ENCODE results near the gene SPTB. TPM values are rescaled to one million over a fixed set of nuclear protein-coding genes. Genes with fewer than 3 reads are reported as not detected.

SPTB gene
- total and polyA plus RNA-seq, 8 donors = under 0.01 to 3.5 (median 0.55) TPM; not detected in 2

- peak overlapping the region in 2 of 5 donors; percentile 16 to 45 for H3K27ac ChIP-seq
These were observed 133.1 kb downstream of the SPTB start for GRCh38 chr14:64746298-64747250.

GRCh38 chr14:64745511-64746091 lies 134.1 kb downstream of the SPTB start:
- no peak overlapping the region for H3K4me3 ChIP-seq
- WGBS, 5 donors = 37 to 74% (median 62%) methylated on average over 8 of the region's 8 CpGs
- no peak for DNase-seq
- H3K9me3 ChIP-seq = no peaks in the 10 kb centered on the region
- intact Hi-C loops (cut with DNase I; ENCODE audit: low total_unique reads) = no loop called here
- peaks cover 5 to 20% (median 18%) of the 10 kb centered on the region in 4 donors for H3K4me1 ChIP-seq
- no peak for TF ChIP-seq POLR2A (IDR thresholded peaks at IDR 0.05)
- TF ChIP-seq, protein P1, sequence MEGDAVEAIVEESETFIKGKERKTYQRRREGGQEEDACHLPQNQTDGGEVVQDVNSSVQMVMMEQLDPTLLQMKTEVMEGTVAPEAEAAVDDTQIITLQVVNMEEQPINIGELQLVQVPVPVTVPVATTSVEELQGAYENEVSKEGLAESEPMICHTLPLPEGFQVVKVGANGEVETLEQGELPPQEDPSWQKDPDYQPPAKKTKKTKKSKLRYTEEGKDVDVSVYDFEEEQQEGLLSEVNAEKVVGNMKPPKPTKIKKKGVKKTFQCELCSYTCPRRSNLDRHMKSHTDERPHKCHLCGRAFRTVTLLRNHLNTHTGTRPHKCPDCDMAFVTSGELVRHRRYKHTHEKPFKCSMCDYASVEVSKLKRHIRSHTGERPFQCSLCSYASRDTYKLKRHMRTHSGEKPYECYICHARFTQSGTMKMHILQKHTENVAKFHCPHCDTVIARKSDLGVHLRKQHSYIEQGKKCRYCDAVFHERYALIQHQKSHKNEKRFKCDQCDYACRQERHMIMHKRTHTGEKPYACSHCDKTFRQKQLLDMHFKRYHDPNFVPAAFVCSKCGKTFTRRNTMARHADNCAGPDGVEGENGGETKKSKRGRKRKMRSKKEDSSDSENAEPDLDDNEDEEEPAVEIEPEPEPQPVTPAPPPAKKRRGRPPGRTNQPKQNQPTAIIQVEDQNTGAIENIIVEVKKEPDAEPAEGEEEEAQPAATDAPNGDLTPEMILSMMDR (IDR thresholded peaks at IDR 0.05) = no peak
- peaks cover 37 to 84% (median 75%) of the 10 kb centered on the region in 4 donors for H3K36me3 ChIP-seq
- H3K27me3 ChIP-seq = no peaks in the 10 kb centered on the region
- peak overlapping the region in 1 of 5 donors; percentile 45 for H3K27ac ChIP-seq

More at GRCh38 chr14:64746298-64747250, 133.1 kb downstream of the SPTB start:
- DNase-seq = no peak
- no peaks in the 10 kb centered on the region for H3K9me3 ChIP-seq
- no peak overlapping the region for H3K4me3 ChIP-seq
- peaks cover 27 to 74% (median 65%) of the 10 kb centered on the region in 4 donors for H3K36me3 ChIP-seq
- intact Hi-C loops (cut with DNase I; ENCODE audit: low total_unique reads) = no loop called here
- 52 to 63% (median 60%) methylated on average over 12 of the region's 12 CpGs for WGBS, 5 donors
- H3K27me3 ChIP-seq = no peaks in the 10 kb centered on the region
- H3K4me1 ChIP-seq = peaks cover 5 to 20% (median 18%) of the 10 kb centered on the region in 4 donors
- TF ChIP-seq, protein P1 (IDR thresholded peaks at IDR 0.05) = no peak
- TF ChIP-seq POLR2A (IDR thresholded peaks at IDR 0.05) (no peak), EP300 (IDR thresholded peaks at IDR 0.05) (no peak), POLR2AphosphoS5 (IDR thresholded peaks at IDR 0.05) (no peak)

GRCh38 chr14:64743061-64743460 lies 136.6 kb downstream of the SPTB start:
- peaks cover 5 to 20% (median 18%) of the 10 kb centered on the region in 4 donors for H3K4me1 ChIP-seq
- intact Hi-C loops (cut with DNase I; ENCODE audit: low total_unique reads) = no loop called here
- H3K27ac ChIP-seq = no peak overlapping the region
- H3K4me3 ChIP-seq = no peak overlapping the region
- no peak for DNase-seq
- H3K36me3 ChIP-seq = peaks cover 60 to 94% (median 86%) of the 10 kb centered on the region in 4 donors
- TF ChIP-seq POLR2A (IDR thresholded peaks at IDR 0.05) = no peak
- TF ChIP-seq EP300 (IDR thresholded peaks at IDR 0.05) = no peak
- TF ChIP-seq POLR2AphosphoS5 (IDR thresholded peaks at IDR 0.05) = no peak
- TF ChIP-seq, protein P1 (IDR thresholded peaks at IDR 0.05) = no peak
- no peaks in the 10 kb centered on the region for H3K27me3 ChIP-seq
- H3K9me3 ChIP-seq = no peaks in the 10 kb centered on the region
- WGBS, 5 donors = 95 to 97% (median 96%) methylated on average over 27 of the region's 27 CpGs; no CpG with 5 or more reads in 1 of the 5 donors

DNA sequence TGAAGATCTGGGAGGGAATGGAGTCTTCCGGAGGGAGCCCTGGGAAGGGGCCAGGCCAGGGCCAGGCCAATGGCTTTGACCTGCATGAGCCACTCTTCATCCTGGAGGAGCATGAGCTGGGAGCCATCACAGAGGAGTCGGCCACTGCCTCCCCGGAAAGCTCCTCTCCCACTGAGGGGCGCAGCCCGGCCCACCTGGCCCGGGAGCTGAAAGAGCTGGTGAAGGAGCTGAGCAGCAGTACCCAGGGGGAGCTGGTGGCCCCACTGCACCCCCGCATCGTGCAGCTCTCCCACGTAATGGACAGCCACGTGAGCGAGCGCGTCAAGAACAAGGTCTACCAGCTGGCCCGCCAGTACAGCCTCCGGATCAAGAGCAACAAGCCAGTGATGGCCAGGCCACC lies 137.7 kb downstream of the SPTB start:
- Histone ChIP-seq H3K27me3 (no peaks in the 10 kb centered on the region), H3K4me1 (peaks cover 10 to 22% (median 21%) of the 10 kb centered on the region in 4 donors), H3K4me3 (no peak overlapping the region), H3K9me3 (no peaks in the 10 kb centered on the region), H3K36me3 (peaks cover 70 to 94% (median 87%) of the 10 kb centered on the region in 4 donors), H3K27ac (no peak overlapping the region)
- TF ChIP-seq, protein P1 (IDR thresholded peaks at IDR 0.05) = no peak
- TF ChIP-seq POLR2A (IDR thresholded peaks at IDR 0.05) = no peak
- no peak for TF ChIP-seq EP300 (IDR thresholded peaks at IDR 0.05)
- no peak for TF ChIP-seq POLR2AphosphoS5 (IDR thresholded peaks at IDR 0.05)
- intact Hi-C loops (cut with DNase I; ENCODE audit: low total_unique reads) = no loop called here
- no peak for DNase-seq
- 94 to 97% (median 96%) methylated on average over 4 to 15 of the region's 15 CpGs for WGBS, 5 donors
